ENCODE results near the gene AURKAIP1. TPM values are rescaled to one million over a fixed set of nuclear protein-coding genes. Genes with fewer than 3 reads are reported as not detected.

AURKAIP1 gene
- total and polyA plus RNA-seq, 9 of the 15 experiments (the other 6 are each of a cell fraction or from before 2014, with no cell fraction given): 7.8 to 478 (median 92.0) TPM

DNA sequence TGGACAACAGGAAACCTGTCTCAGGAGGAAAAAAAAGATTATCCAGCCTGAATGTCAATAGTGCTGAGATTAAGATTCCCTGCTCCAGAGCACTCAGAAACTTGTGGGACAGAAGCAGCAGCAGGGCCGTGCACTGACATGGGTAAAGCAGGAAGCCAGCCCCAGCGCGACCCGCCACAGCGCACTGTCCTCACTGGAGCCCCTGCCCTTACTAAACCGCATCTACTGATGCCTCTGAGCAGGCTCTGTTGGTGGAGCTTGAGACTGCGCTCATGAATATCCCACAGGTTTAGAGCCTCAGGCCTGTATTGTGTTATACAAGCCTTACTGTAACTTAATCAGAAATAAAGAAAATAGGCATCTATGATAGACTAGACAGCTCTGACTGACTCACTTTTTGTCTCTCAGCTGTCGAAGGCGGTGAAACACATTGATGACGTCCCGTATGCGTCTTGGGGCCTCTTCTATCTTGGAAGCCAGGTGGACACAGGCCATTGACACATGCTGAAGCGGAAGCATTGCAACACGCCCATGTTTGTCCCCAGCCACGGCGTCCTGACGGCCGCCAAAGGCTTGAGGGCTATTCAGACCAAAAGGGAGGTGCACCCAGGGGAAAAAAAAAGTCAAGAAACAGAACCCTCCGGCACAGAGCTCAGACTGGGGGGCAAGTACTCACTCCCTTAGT lies 23.0 kb upstream of the AURKAIP1 start (continued):
- TF ChIP-seq, protein P1, sequence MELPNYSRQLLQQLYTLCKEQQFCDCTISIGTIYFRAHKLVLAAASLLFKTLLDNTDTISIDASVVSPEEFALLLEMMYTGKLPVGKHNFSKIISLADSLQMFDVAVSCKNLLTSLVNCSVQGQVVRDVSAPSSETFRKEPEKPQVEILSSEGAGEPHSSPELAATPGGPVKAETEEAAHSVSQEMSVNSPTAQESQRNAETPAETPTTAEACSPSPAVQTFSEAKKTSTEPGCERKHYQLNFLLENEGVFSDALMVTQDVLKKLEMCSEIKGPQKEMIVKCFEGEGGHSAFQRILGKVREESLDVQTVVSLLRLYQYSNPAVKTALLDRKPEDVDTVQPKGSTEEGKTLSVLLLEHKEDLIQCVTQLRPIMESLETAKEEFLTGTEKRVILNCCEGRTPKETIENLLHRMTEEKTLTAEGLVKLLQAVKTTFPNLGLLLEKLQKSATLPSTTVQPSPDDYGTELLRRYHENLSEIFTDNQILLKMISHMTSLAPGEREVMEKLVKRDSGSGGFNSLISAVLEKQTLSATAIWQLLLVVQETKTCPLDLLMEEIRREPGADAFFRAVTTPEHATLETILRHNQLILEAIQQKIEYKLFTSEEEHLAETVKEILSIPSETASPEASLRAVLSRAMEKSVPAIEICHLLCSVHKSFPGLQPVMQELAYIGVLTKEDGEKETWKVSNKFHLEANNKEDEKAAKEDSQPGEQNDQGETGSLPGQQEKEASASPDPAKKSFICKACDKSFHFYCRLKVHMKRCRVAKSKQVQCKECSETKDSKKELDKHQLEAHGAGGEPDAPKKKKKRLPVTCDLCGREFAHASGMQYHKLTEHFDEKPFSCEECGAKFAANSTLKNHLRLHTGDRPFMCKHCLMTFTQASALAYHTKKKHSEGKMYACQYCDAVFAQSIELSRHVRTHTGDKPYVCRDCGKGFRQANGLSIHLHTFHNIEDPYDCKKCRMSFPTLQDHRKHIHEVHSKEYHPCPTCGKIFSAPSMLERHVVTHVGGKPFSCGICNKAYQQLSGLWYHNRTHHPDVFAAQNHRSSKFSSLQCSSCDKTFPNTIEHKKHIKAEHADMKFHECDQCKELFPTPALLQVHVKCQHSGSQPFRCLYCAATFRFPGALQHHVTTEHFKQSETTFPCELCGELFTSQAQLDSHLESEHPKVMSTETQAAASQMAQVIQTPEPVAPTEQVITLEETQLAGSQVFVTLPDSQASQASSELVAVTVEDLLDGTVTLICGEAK (IDR thresholded peaks at IDR 0.05): peak; percentile 33; the same call in 1 of the 2 replicates
- TF ChIP-seq, protein P1 (CRISPR knock-in tag; IDR thresholded peaks at IDR 0.05): no peak
- TF ChIP-seq MTA3 (IDR thresholded peaks at IDR 0.05; ENCODE audit: borderline replicate concordance) (no peak), MED1 (CRISPR knock-in tag; IDR thresholded peaks at IDR 0.05; ENCODE audit: borderline replicate concordance) (no peak), ZNF785 (CRISPR knock-in tag; IDR thresholded peaks at IDR 0.05) (no peak), SNRNP70 (optimal IDR thresholded peaks at IDR 0.05; ENCODE audit: low read depth, low read length) (no peak), ZBTB17 (CRISPR knock-in tag; IDR thresholded peaks at IDR 0.05) (no peak), CEBPG (CRISPR knock-in tag; IDR thresholded peaks at IDR 0.05) (peak; percentile 77; the same call in 1 of the 2 replicates), CEBPG (tag; conservative IDR thresholded peaks at IDR 0.05 in 1 of 2, IDR thresholded peaks at IDR 0.05 in 1 of 2) (peak; percentile 67 to 71), MCM7 (IDR thresholded peaks at IDR 0.05) (no peak), ZKSCAN1 (IDR thresholded peaks at IDR 0.05; ENCODE audit: low read depth, low read length) (no peak)
- TF ChIP-seq, protein P2, sequence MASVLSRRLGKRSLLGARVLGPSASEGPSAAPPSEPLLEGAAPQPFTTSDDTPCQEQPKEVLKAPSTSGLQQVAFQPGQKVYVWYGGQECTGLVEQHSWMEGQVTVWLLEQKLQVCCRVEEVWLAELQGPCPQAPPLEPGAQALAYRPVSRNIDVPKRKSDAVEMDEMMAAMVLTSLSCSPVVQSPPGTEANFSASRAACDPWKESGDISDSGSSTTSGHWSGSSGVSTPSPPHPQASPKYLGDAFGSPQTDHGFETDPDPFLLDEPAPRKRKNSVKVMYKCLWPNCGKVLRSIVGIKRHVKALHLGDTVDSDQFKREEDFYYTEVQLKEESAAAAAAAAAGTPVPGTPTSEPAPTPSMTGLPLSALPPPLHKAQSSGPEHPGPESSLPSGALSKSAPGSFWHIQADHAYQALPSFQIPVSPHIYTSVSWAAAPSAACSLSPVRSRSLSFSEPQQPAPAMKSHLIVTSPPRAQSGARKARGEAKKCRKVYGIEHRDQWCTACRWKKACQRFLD (CRISPR knock-in tag; IDR thresholded peaks at IDR 0.05): no peak
- TF ChIP-seq, protein P3, sequence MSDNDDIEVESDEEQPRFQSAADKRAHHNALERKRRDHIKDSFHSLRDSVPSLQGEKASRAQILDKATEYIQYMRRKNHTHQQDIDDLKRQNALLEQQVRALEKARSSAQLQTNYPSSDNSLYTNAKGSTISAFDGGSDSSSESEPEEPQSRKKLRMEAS (CRISPR knock-in tag; IDR thresholded peaks at IDR 0.05): peak; percentile 68
- TF ChIP-seq, protein P4, sequence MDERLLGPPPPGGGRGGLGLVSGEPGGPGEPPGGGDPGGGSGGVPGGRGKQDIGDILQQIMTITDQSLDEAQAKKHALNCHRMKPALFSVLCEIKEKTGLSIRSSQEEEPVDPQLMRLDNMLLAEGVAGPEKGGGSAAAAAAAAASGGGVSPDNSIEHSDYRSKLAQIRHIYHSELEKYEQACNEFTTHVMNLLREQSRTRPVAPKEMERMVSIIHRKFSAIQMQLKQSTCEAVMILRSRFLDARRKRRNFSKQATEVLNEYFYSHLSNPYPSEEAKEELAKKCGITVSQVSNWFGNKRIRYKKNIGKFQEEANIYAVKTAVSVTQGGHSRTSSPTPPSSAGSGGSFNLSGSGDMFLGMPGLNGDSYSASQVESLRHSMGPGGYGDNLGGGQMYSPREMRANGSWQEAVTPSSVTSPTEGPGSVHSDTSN (CRISPR knock-in tag; IDR thresholded peaks at IDR 0.05; ENCODE audit: low read depth): no peak
- TF ChIP-seq, protein P4 (tag; conservative IDR thresholded peaks at IDR 0.05; ENCODE audit: low read depth): no peak

Data from K562 (cell line).